Neural cell (in vitro differentiated cells): ENCODE measurements around the gene NGDN.

Source experiments
- EZH2 ChIP-seq: fragments of 200-600, 300-800 bp; shearing (Covaris generic), sonication (generic); IDR thresholded peaks from 2 replicates; pipeline ENCODE4 v1.6.1; 2014; ENCODE audit warnings: antibody characterized with exemption, low read length, borderline replicate concordance, mild to moderate bottlenecking; ENCODE audit not compliant: insufficient read depth, poor library complexity, severe bottlenecking
- TF ChIP-seq, protein P1 (sequence below): fragments of 450-650 bp; IDR thresholded peaks from 2 replicates; pipeline ENCODE4 v1.5.1; 2014; ENCODE audit warnings: antibody characterized with exemption, mild to moderate bottlenecking, moderate library complexity; ENCODE audit not compliant: poor library complexity, severe bottlenecking

DNA sequence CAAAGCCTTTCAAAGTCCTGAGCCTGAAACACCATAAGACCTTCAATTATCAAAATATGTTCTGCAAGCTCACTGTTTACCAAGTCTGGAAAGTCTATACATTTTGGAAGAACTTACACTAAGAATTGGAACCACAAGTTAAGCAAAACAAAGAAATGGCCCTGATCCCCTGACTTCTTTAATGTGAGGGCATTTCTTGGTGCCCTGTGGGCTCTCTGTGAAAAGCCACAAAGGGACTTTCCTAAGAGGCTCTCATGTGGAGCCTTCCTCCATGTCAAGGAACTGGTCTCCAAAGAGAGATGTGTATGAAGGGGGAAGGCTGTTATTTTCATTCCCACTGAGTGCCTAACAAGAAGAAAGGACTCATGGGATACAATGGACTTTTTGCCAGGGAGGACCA, 47.9 kb upstream of the NGDN start:
- TF ChIP-seq, protein P1, sequence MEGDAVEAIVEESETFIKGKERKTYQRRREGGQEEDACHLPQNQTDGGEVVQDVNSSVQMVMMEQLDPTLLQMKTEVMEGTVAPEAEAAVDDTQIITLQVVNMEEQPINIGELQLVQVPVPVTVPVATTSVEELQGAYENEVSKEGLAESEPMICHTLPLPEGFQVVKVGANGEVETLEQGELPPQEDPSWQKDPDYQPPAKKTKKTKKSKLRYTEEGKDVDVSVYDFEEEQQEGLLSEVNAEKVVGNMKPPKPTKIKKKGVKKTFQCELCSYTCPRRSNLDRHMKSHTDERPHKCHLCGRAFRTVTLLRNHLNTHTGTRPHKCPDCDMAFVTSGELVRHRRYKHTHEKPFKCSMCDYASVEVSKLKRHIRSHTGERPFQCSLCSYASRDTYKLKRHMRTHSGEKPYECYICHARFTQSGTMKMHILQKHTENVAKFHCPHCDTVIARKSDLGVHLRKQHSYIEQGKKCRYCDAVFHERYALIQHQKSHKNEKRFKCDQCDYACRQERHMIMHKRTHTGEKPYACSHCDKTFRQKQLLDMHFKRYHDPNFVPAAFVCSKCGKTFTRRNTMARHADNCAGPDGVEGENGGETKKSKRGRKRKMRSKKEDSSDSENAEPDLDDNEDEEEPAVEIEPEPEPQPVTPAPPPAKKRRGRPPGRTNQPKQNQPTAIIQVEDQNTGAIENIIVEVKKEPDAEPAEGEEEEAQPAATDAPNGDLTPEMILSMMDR: no peak
- TF ChIP-seq EZH2: no peak
